A673 (cell line): ENCODE results near the gene BBS1.

Source experiments
- EZH2 ChIP-seq: fragments of 200-600 bp; sonication (generic); IDR thresholded peaks from 2 replicates; pipeline ENCODE4 v1.6.1; 2017; ENCODE audit warnings: borderline replicate concordance, low read depth, mild to moderate bottlenecking, mixed read lengths, antibody characterized with exemption, low read length; ENCODE audit not compliant: poor library complexity, severe bottlenecking
- TF ChIP-seq, protein P1 (sequence below): fragments of 300-800, 200-600 bp; sonication (generic); conservative IDR thresholded peaks from 2 replicates; pipeline ENCODE4 v1.5.1; 2017; ENCODE audit warnings: low read depth, mild to moderate bottlenecking, antibody characterized with exemption, low read length, moderate library complexity, mixed read lengths

DNA sequence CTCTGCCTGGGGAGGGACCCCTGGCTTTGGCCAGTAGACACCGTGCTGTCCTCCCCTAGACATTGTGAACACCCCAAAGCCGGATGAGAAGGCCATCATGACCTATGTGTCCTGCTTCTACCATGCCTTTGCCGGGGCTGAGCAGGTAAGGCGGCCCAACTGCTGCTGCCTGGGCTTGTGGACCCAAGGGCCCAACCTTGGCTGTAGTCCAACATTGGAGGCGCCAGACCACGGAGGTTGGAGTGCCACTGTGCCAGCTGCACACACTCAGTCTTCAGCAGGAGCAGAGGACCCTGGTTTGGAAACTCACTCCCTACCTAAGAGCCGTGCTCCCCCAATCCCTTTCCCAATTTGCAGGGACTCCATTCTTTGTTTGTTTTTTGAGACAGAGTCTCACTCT, 45.7 kb downstream of the BBS1 start:
- TF ChIP-seq, protein P1, sequence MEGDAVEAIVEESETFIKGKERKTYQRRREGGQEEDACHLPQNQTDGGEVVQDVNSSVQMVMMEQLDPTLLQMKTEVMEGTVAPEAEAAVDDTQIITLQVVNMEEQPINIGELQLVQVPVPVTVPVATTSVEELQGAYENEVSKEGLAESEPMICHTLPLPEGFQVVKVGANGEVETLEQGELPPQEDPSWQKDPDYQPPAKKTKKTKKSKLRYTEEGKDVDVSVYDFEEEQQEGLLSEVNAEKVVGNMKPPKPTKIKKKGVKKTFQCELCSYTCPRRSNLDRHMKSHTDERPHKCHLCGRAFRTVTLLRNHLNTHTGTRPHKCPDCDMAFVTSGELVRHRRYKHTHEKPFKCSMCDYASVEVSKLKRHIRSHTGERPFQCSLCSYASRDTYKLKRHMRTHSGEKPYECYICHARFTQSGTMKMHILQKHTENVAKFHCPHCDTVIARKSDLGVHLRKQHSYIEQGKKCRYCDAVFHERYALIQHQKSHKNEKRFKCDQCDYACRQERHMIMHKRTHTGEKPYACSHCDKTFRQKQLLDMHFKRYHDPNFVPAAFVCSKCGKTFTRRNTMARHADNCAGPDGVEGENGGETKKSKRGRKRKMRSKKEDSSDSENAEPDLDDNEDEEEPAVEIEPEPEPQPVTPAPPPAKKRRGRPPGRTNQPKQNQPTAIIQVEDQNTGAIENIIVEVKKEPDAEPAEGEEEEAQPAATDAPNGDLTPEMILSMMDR: no peak
- TF ChIP-seq EZH2: no peak
